Osteocyte (in vitro differentiated cells): ENCODE data around the gene GCA. TPM values are rescaled to one million over a fixed set of nuclear protein-coding genes. Genes with fewer than 3 reads are reported as not detected.

Source experiments
- DNase-seq: peaks from one replicate; pipeline ENCODE4 v3.0.0; 2021; ENCODE audit warnings: mixed read lengths; ENCODE audit not compliant: unreplicated experiment; ENCODE audit errors: extremely low spot score
- H3K27ac Mint-ChIP-seq: one replicate; pipeline ENCODE4 v1.8.0; 2021; ENCODE audit warnings: mild to moderate bottlenecking, mixed read lengths; ENCODE audit not compliant: unreplicated experiment
- H3K27me3 Mint-ChIP-seq: one replicate; pipeline ENCODE4 v1.8.0; 2021; ENCODE audit warnings: mixed read lengths; ENCODE audit not compliant: unreplicated experiment
- H3K36me3 Mint-ChIP-seq: one replicate; pipeline ENCODE4 v1.8.0; 2021; ENCODE audit warnings: mixed read lengths; ENCODE audit not compliant: unreplicated experiment
- H3K4me1 Mint-ChIP-seq: one replicate; pipeline ENCODE4 v1.8.0; 2021; ENCODE audit warnings: mixed read lengths; ENCODE audit not compliant: unreplicated experiment
- H3K4me3 Mint-ChIP-seq: one replicate; pipeline ENCODE4 v1.8.0; 2021; ENCODE audit warnings: mild to moderate bottlenecking, moderate library complexity, mixed read lengths; ENCODE audit not compliant: unreplicated experiment
- H3K9me3 Mint-ChIP-seq: one replicate; pipeline ENCODE4 v1.8.0; 2021; ENCODE audit warnings: mixed read lengths; ENCODE audit not compliant: unreplicated experiment
- total RNA-seq: library from RNA; stranded (reverse); gene quantifications from 2 replicates; pipeline ENCODE4 v1.2.1, GENCODE V29; 2021
- TF ChIP-seq, protein P1 (sequence below): fragments of 200-600 bp; sonication (generic); IDR thresholded peaks from 2 replicates; pipeline ENCODE4 v1.5.0; 2021; ENCODE audit warnings: antibody characterized with exemption, mild to moderate bottlenecking, moderate library complexity

Gene GCA
- total RNA-seq, 1 donor from 2014 or later: 4.0 TPM

DNA sequence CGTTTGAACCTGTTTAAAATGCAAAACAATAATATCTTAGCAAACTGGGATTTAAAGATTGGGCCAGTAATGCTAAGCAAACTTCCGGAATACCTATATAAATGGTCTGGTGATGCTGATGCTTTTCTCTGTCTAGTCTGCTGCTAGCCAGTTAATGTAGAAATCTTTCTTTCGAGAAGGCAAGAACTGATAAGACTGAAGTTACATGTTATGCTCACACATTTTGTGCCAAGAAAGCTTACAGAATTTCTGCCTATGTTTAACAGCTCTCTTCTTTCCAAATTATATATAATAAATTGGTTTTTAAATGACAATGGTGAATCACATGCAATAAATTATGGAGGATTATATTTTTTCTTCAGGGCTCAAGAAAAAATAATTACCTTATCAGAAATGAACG, 37.9 kb downstream of the GCA start:
- Mint-ChIP-seq H3K4me3 (no peak overlapping the region), H3K27me3 (peaks cover 21% of the 10 kb centered on the region), H3K9me3 (no peaks in the 10 kb centered on the region), H3K4me1 (no peaks in the 10 kb centered on the region), H3K27ac (no peak overlapping the region), H3K36me3 (no peaks in the 10 kb centered on the region)
- no peak for DNase-seq
- TF ChIP-seq, protein P1, sequence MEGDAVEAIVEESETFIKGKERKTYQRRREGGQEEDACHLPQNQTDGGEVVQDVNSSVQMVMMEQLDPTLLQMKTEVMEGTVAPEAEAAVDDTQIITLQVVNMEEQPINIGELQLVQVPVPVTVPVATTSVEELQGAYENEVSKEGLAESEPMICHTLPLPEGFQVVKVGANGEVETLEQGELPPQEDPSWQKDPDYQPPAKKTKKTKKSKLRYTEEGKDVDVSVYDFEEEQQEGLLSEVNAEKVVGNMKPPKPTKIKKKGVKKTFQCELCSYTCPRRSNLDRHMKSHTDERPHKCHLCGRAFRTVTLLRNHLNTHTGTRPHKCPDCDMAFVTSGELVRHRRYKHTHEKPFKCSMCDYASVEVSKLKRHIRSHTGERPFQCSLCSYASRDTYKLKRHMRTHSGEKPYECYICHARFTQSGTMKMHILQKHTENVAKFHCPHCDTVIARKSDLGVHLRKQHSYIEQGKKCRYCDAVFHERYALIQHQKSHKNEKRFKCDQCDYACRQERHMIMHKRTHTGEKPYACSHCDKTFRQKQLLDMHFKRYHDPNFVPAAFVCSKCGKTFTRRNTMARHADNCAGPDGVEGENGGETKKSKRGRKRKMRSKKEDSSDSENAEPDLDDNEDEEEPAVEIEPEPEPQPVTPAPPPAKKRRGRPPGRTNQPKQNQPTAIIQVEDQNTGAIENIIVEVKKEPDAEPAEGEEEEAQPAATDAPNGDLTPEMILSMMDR: no peak

DNA sequence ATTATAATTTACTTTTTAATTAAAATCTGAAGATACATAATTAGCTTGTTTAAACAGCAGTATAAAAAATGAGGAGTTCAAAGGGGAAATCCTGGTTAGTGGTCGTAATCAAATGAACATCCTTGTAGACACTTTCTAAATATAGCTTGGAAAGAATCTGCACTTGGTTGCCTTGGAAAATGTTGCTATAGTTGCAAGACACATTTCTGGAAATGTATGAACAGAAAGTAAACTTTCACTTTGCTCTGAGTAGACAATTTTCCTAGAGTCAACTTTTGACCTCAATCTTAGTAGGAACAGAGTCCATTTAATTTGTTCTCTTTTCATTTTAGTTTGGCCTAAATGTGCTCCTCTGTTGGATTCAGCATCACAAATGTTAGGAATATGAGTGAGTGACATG, 38.3 kb downstream of the GCA start:
- Mint-ChIP-seq H3K36me3 (no peaks in the 10 kb centered on the region), H3K27ac (no peak overlapping the region), H3K27me3 (peaks cover 17% of the 10 kb centered on the region), H3K4me1 (no peaks in the 10 kb centered on the region), H3K4me3 (no peak overlapping the region), H3K9me3 (no peaks in the 10 kb centered on the region)
- TF ChIP-seq, protein P1: no peak
- DNase-seq: no peak

GRCh38 chr2:162385536-162385935, 41.6 kb downstream of the GCA start:
- peaks cover 17% of the 10 kb centered on the region for H3K27me3 Mint-ChIP-seq

GRCh38 chr2:162390801-162391200, 46.9 kb downstream of the GCA start:
- Mint-ChIP-seq H3K27ac (no peak overlapping the region), H3K27me3 (peaks cover 27% of the 10 kb centered on the region), H3K4me3 (no peak overlapping the region), H3K36me3 (no peaks in the 10 kb centered on the region), H3K9me3 (no peaks in the 10 kb centered on the region), H3K4me1 (no peaks in the 10 kb centered on the region)
- TF ChIP-seq, protein P1: no peak
- no peak for DNase-seq

More at GRCh38 chr2:162385536-162385935, 41.6 kb downstream of the GCA start:
- H3K27ac Mint-ChIP-seq: no peak overlapping the region
- no peak for DNase-seq
- TF ChIP-seq, protein P1: no peak
- H3K9me3 Mint-ChIP-seq: no peaks in the 10 kb centered on the region
- no peaks in the 10 kb centered on the region for H3K4me1 Mint-ChIP-seq
- no peak overlapping the region for H3K4me3 Mint-ChIP-seq
- no peaks in the 10 kb centered on the region for H3K36me3 Mint-ChIP-seq

GRCh38 chr2:162400336-162400735, 56.4 kb downstream of the GCA start:
- Mint-ChIP-seq H3K27ac (no peak overlapping the region), H3K36me3 (no peaks in the 10 kb centered on the region)

More at GRCh38 chr2:162400336-162400735, 56.4 kb downstream of the GCA start:
- Mint-ChIP-seq H3K27me3 (peaks cover 28% of the 10 kb centered on the region), H3K9me3 (no peaks in the 10 kb centered on the region), H3K4me3 (no peak overlapping the region), H3K4me1 (no peaks in the 10 kb centered on the region)
- TF ChIP-seq, protein P1: no peak
- DNase-seq: no peak
